Measurements from ENCODE around the gene C1orf35.

C1orf35 gene

GRCh38 chr1:228093050-228093906, 9.8 kb downstream of the C1orf35 start:
- DNase-seq = no peak

DNA sequence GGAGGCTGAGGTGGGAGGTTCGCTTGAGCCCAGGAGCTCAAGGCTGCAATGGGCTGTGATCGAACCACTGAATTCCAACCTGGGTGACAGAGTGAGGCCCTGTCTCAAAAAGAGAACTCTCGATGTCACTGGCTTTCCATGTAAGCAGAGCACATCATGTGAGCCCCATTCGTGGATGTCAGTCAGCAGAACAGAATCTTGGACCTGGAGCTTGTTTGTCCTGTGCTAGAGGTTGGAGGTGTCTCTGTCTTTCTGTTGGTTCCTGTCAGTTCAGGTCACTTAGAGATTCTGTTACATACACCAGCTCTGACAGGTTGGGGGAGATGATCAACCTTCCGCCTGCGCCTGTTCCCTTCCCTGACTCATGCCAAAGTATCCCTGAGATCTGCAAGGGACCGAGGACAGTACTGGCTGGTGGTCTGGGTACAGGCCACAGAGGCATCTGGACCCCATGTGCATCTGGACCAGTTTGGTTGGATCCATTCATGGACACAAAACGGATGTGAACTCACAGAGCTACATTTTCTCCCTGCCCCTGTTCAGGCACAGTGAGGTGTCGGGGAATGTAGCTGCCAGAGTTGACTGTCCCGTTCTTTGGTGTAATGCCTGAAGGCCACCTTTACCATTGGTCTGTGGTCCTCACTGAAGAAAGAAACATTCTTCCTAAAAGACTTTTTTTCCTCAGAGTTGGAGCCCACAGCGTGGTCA, 10.6 kb downstream of the C1orf35 start:
- no peak for DNase-seq

- no peak for DNase-seq
These were observed 12.0 kb downstream of the C1orf35 start for GRCh38 chr1:228091084-228091483.

- no peak for DNase-seq
These were observed 12.5 kb downstream of the C1orf35 start for GRCh38 chr1:228090613-228091081.

DNA sequence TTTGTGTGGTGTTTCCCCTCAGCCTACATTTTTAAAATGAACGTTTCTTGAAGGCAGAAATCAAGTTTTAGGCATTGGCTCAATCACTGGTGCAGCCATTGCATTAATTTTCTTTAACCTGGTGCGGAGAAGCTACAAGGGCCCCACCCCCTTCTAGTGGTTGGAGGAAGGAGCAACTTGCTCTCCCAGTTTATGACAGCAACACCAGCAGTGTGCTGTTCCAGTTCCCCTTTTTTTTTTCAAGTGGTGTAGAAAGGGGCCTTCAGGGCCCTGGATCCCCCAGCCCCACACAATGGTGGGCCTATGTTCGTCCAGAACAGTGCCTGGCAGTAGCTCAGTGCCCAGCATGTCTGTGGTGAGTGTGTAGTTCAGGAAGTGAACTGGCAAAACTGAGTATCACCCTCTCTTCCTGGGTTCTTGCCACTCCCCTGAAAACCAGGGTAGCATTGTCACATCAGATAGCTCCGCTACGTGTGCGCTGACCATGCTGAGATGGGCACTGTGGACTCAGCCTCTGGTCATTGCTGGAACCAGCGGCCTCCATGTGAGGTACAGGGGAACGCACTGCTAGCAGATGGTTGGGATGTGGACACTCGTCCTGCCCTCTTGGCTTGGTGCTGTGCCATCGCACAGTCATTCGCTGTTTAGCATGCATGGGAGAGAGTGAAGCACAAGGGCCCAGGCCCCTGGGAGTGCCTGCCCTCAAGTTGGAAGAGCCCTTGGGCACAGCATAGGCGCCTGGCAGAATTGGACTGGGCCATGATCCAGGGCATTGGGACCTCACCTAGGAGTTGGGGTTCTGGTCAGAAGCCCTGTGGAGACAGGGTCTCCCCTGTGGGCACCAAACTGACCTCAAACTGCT, 13.4 kb downstream of the C1orf35 start:
- no peak for DNase-seq

DNA sequence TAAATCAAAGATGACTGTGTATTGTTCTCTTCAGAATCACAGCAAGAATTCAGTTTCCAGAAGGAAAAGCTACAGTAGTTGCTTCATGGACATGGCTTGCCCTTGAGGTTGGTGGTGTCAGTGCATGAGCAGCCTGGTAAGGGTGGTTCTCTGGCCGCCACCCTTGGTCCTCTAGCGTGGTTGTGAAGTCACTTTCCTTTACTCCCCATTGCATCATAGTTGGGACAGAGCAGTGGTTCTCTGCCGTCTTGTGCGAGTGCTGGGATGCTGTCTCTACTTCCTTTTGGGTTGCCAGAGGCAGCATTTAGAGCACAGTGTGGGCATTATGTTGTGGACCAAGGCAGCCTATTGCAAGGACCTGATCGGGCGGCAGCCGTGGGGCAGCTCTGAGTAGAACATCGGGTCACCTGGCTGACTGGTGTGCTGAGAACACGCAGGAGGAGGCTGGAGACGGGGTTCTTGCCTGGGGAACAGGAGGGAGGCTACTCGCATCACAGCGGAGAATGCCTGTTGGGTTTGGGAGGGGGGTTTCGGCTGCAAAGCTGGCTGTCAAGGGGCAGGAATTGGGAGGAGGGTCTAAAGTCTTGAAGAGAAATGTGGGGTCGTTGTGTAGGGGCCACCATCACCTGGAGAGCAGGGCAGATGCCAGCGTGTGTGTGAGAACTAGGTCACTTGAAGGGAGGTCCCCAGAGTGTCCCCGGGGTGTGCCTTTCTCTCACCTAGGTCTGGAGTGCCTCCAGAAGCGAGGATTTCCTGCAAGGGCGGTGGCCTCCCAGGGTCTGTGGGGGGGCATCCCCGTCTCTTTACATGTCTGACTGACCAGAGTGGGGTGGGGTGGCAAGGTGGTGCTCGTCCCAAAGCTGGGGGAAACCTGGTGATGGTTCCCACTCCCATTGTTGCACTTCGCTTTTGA, 14.3 kb downstream of the C1orf35 start:
- DNase-seq = no peak

GRCh38 chr1:228087771-228088251, 15.3 kb downstream of the C1orf35 start:
- DNase-seq = no peak

- no peak for DNase-seq
These were observed 17.7 kb downstream of the C1orf35 start for GRCh38 chr1:228085287-228085951.

DNA sequence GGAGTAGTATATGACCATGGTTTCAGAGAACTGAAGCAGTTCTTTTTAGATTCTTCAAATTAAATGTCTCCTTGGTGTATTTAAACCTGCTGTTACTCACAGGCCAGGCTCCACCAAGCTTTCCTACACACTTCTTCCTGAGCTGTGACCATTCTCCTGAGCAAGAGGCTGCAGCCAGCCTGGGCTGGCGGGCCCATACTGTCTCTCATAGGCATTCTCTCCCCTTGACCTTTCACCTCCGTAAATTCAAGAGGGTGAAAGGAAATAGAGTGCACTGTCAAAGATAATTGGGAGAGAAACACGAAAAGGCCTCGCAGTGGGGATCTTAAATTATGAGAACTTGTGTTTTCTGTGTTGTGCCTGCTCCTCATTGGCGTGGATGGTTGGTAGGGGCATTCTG, 18.3 kb downstream of the C1orf35 start:
- DNase-seq = no peak

- DNase-seq = no peak
These were observed 18.8 kb downstream of the C1orf35 start for GRCh38 chr1:228084325-228084724.

DNA sequence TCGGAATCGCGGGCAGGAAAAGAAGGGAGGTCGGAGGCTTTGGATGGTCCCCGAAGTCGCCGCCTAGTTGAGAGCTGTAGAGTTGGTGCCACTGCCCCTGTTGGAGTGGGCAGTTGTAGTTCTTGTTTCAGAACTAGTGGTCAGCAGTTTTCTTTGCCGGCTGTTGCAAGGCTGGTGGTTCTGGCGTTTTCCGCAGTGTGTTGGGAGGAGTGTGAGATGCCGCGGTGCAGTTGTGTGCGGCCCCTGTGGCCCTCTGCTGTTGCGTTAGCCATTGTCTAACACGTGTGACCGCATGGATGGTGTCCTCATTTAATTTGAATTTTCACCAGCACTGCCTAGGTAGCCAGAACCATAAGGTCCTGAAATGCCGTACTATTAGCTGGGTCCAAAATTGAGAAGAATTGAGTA, 19.2 kb downstream of the C1orf35 start:
- no peak for DNase-seq

GRCh38 chr1:228082918-228083870, 19.9 kb downstream of the C1orf35 start:
- no peak for DNase-seq

DNA sequence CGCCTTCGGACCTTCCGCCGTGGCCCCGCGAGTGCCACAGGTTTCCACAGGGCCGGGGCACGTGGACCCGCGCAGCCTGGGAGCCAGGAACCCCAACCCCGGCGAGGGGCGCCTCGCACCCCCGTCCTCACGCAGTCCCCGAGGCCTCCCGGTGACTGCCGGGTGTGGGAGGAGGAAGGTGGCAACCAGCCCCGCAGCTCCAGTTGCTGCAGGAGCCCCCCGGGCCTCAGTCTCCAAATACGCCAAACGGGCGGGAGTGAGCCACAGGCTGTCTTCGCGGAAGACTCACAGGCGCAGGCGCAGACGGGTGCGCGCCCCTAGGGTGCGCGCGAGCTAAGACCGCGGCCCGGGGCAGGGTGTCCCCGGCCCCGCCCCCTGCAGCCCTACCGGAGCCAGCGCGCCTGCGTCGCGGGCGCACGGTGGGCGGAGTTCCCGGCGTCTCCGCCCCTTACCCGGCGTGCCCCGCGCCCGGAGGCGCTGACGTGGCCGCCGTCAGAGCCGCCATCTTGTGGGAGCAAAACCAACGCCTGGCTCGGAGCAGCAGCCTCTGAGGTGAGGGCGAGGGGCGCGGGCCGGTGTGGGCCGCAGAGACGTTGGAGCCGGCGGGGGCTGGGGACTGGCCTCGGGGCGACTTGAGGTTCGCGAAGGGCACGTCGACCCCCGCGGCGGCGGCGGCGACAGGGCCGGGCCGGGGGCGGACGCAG, 20.8 kb downstream of the C1orf35 start, which contains the start of gene ARF1:
Gene ARF1, plus strand, starts transcription at position 495 of the 704 bp plus-strand sequence. CDS start 14,407 bp downstream, outside the sequence.
- DNase-seq = peak; percentile 76

DNA sequence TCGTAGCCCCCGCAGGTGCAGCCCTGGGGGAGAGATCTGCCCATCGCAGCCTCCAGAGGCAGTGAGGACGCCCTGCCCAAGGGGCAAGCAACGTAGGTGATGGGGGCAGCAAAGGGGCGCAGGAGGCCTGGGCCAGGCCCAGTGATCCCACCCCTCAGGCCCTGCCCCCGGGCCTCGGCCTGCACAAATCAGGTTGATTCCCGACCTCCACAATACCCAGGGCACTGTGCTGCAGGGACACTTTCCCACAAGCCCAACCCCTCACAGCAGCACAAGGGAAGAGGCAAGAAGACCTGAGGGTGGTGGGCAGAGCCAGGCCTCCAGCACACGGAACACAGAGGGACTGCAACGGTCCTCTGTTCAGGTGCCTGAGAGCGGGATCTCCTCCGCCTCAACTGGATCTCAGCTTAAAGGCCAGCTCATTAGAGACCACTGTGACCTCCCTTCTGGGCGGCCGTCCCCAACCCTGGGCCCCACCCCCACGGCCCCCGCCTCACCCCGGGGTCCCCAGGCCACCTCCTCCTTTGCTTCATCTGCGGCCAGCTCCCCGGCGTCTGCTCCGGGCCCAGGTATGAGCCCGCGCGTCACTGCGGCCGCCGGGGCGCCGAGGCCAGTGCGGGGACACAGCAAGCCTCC, 21.4 kb downstream of the C1orf35 start:
- DNase-seq = no peak

DNA sequence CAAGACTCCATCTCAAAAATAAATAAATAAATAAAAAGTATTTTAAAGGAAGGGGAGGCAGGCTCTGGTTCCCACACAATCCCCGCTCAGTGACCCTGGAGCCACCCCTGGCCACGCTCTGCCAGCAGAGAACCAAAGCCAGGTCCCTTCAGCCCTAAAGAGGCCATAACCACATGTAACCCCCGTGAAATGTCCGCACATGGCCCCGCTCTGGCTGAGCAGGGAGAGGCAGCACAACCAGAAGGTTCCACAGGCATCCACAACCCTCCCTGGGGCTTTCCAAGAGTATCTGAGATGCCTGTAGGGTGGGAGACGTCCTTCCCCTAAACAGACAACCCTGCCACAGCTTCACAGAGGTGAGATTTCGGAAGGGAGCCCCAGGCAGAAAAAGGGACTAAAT, 22.0 kb downstream of the C1orf35 start:
- no peak for DNase-seq

DNA sequence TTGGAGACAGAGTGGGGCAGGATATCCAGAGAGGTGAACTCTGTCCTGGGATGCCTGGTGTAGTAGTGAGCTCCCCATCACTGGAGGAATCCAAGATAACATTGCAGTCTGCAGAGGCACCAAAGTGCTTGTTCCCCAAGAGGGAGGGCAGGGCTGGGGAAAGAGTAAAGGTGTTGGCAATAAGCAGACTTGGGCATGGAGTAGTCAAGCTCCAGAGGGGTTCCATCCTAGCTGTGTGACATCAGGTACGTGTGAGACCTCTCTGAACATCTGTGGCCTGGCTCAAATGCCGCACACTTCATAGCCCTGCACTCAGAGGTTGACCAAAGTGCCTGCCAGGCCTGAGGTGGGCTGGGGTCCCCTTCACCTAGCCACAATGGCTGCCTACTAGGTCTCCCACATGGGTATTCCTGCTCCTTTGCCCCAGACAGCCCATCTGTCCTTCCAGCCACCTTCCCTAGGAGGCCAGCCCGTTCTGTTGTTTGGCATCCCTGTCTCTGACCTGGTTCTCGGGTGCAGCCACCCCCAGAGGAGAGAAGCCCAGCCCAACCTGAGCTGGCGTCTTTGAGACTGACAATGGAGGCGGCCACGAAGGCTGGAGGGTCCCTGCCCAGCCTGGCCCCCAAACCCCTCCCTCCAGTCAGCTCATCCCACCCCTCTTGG, 23.4 kb downstream of the C1orf35 start:
- DNase-seq = no peak

GRCh38 chr1:228079013-228079412, 24.1 kb downstream of the C1orf35 start:
- no peak for DNase-seq

Measured in NCI-H2081 treated with DMSO at 0.1 percent for 48 hours (cell line).